ENCODE results near the gene EVX2. TPM values are rescaled to one million over a fixed set of nuclear protein-coding genes. Genes with fewer than 3 reads are reported as not detected.

The EVX2 gene
- total RNA-seq, 2 donors from 2014 or later, result 1.2 to 1.6 TPM

Other genes starting within 250 kb of the EVX2 start
- 10 to 100 TPM; 19.7 to 21.9 TPM for gene LNPK, start 81.7 kb downstream of the EVX2 start, total RNA-seq
- 10 to 100 TPM; 10.6 to 11.8 TPM for gene HOXD13, start 8.8 kb upstream of the EVX2 start, total RNA-seq
- under 1 TPM in 1 of 2 donors, not detected in 1; 0.36 TPM for gene HOXD12, start 15.8 kb upstream of the EVX2 start, total RNA-seq
- 10 to 100 TPM in 1 of 2 donors, 1 to 10 TPM in 1; 8.0 to 14.9 TPM for gene HOXD11, start 23.3 kb upstream of the EVX2 start, total RNA-seq
- gene HOXD10, start 32.8 kb upstream of the EVX2 start, total RNA-seq, result 10 to 100 TPM; 10.4 to 32.5 TPM
- gene HOXD9, start 38.8 kb upstream of the EVX2 start, total RNA-seq, result 10 to 100 TPM in 1 of 2 donors, 1 to 10 TPM in 1; 5.9 to 29.1 TPM
- gene HOXD8, start 45.7 kb upstream of the EVX2 start, total RNA-seq, result 10 to 100 TPM; 10.4 to 30.8 TPM
- gene HOXD4, start 67.6 kb upstream of the EVX2 start, total RNA-seq, result 1 to 10 TPM; 1.2 to 6.7 TPM
- gene HOXD3, start 73.3 kb upstream of the EVX2 start, total RNA-seq, result 1 to 10 TPM; 2.2 to 5.3 TPM
- gene HOXD1, start 104.7 kb upstream of the EVX2 start, total RNA-seq, result 1 to 10 TPM; 2.3 to 6.1 TPM
- gene MTX2, start 185.5 kb upstream of the EVX2 start, total RNA-seq, result 10 to 100 TPM; 33.3 to 47.6 TPM

Data from prostate gland (tissue), 2 donors.